Activated CD8-positive, alpha-beta memory T cell treated with anti-CD3 and anti-CD28 coated beads for 36 hours (primary cell): ENCODE measurements around the gene MATK. TPM values are rescaled to one million over a fixed set of nuclear protein-coding genes. Genes with fewer than 3 reads are reported as not detected.
"Not testable (repeated sequence)": the region's sequence is repeated elsewhere in the genome, so short reads cannot be mapped to it uniquely, and the experiment has no call there.

ENCODE experiments used
- CTCF ChIA-PET: fragments of 350-600 bp; sonication (Branson Sonifier 250); formaldehyde crosslinking; loops from one replicate; lab custom pipeline; 2021; ENCODE audit warnings: antibody characterized with exemption; lab: Charles Lee
- POLR2A ChIA-PET: fragments of 350-600 bp; sonication (Branson Sonifier 250); formaldehyde crosslinking; loops from one replicate; lab custom pipeline; 2021; ENCODE audit warnings: antibody characterized with exemption; lab: Charles Lee
- total RNA-seq, 2 experiments: library from RNA; stranded (reverse); gene quantifications; one replicate each; pipeline ENCODE4 v1.2.3, GENCODE V29; 2021

MATK gene
- total RNA-seq, 2 experiments from 2014 or later: 36.1 to 39.3 TPM

GRCh38 chr19:3818918-3819317 lies 32.7 kb upstream of the MATK start:
- POLR2A ChIA-PET: interaction anchor here (1.2 kb wide), 1 partner anchor 56 kb away, joined by 5 read pairs; the partner anchor contains the start of gene MRPL54

GRCh38 chr19:3818466-3818865 lies 32.3 kb upstream of the MATK start:
- POLR2A ChIA-PET: interaction anchor here (1.2 kb wide), 1 partner anchor 56 kb away, joined by 5 read pairs; the partner anchor contains the start of gene MRPL54

More at GRCh38 chr19:3818918-3819317, 32.7 kb upstream of the MATK start:
- CTCF ChIA-PET: interaction anchor here (0.6 to 1.2 kb wide), 3 partner anchors 32 to 856 kb away, joined by 3 to 5 read pairs (median 4); no protein-coding TSS in a partner anchor

GRCh38 chr19:3817761-3818160 lies 31.6 kb upstream of the MATK start:
- ChIA-PET CTCF (interaction anchor here (0.7 to 1.1 kb wide), 4 partner anchors 12 to 98 kb away, joined by 3 read pairs; no protein-coding TSS in a partner anchor), POLR2A (interaction anchor here (1.2 kb wide), 1 partner anchor 55 kb away, joined by 5 read pairs; the partner anchor contains the start of gene MRPL54)

More at GRCh38 chr19:3818466-3818865, 32.3 kb upstream of the MATK start:
- CTCF ChIA-PET: interaction anchor here (0.7 to 1.2 kb wide), 5 partner anchors 12 to 98 kb away, joined by 3 to 5 read pairs (median 3); no protein-coding TSS in a partner anchor

- ChIA-PET POLR2A (no interaction called here), CTCF (no interaction called here)
These were observed 30.5 kb upstream of the MATK start for GRCh38 chr19:3816566-3817218.

- CTCF ChIA-PET, POLR2A ChIA-PET: not testable (repeated sequence)
These were observed 30.0 kb upstream of the MATK start for GRCh38 chr19:3816148-3816547.

- CTCF ChIA-PET: no interaction called here
- POLR2A ChIA-PET: no interaction called here
These were observed 28.5 kb upstream of the MATK start for GRCh38 chr19:3814648-3815047.

GRCh38 chr19:3813473-3814392 lies 27.6 kb upstream of the MATK start:
- POLR2A ChIA-PET: interaction anchor here (2.0 kb wide), 1 partner anchor 51 kb away, joined by 10 read pairs; the partner anchor contains the start of genes APBA3 and MRPL54

GRCh38 chr19:3810708-3811355 lies 24.7 kb upstream of the MATK start:
- ChIA-PET CTCF (interaction anchor here (3.4 kb wide), 1 partner anchor 11 kb away, joined by 18 read pairs; no protein-coding TSS in a partner anchor), POLR2A (interaction anchor here (1.0 kb wide), 1 partner anchor 26 kb away, joined by 4 read pairs; no protein-coding TSS in a partner anchor)

More at GRCh38 chr19:3813473-3814392, 27.6 kb upstream of the MATK start:
- CTCF ChIA-PET: interaction anchor here (0.5 to 3.4 kb wide), 6 partner anchors 9 to 527 kb away, joined by 3 to 18 read pairs (median 5); partner anchors contain the start of gene MRPL54

- CTCF ChIA-PET: no interaction called here
- POLR2A ChIA-PET: no interaction called here
These were observed 23.9 kb upstream of the MATK start for GRCh38 chr19:3809881-3810707.

- ChIA-PET CTCF (no interaction called here), POLR2A (interaction anchor here (0.6 kb wide), 1 partner anchor 54 kb away, joined by 3 read pairs; no protein-coding TSS in a partner anchor)
These were observed 22.4 kb upstream of the MATK start for GRCh38 chr19:3808420-3809143.

- ChIA-PET POLR2A (interaction anchor here (0.6 kb wide), 1 partner anchor 55 kb away, joined by 3 read pairs; no protein-coding TSS in a partner anchor), CTCF (no interaction called here)
These were observed 21.6 kb upstream of the MATK start for GRCh38 chr19:3807574-3808354.

GRCh38 chr19:3807131-3807480 lies 20.9 kb upstream of the MATK start:
- ChIA-PET CTCF (interaction anchor here (1.1 kb wide), 1 partner anchor 15 kb away, joined by 3 read pairs; no protein-coding TSS in a partner anchor), POLR2A (no interaction called here)

GRCh38 chr19:3805859-3806258 lies 19.7 kb upstream of the MATK start:
- POLR2A ChIA-PET: no interaction called here
- CTCF ChIA-PET: interaction anchor here (1.1 kb wide), 1 partner anchor 16 kb away, joined by 3 read pairs; no protein-coding TSS in a partner anchor

- ChIA-PET POLR2A (no interaction called here), CTCF (interaction anchor here (0.6 to 1.2 kb wide), 4 partner anchors 18 to 146 kb away, joined by 3 to 4 read pairs (median 3); no protein-coding TSS in a partner anchor)
These were observed 18.2 kb upstream of the MATK start for GRCh38 chr19:3804429-3804828.

GRCh38 chr19:3803986-3804385 lies 17.8 kb upstream of the MATK start:
- POLR2A ChIA-PET: no interaction called here

More at GRCh38 chr19:3803986-3804385, 17.8 kb upstream of the MATK start:
- CTCF ChIA-PET: interaction anchor here (0.6 to 1.2 kb wide), 5 partner anchors 18 to 147 kb away, joined by 3 to 4 read pairs (median 3); no protein-coding TSS in a partner anchor
